ENCODE data around the gene GFOD2. TPM values are rescaled to one million over a fixed set of nuclear protein-coding genes. Genes with fewer than 3 reads are reported as not detected.
"Not testable (repeated sequence)": the region's sequence is repeated elsewhere in the genome, so short reads cannot be mapped to it uniquely, and the experiment has no call there.

Gene GFOD2
- polyA plus RNA-seq, 3 donors: 3.7 to 9.4 (median 3.8) TPM

GRCh38 chr16:67694611-67695010 is 24.5 kb downstream of the GFOD2 start:
- intact Hi-C loops (cut with micrococcal nuclease): no loop called here
- H3K9me3 ChIP-seq (replicated peaks in 1 of 2; ENCODE audit: control insufficient read depth in 1 of 2, insufficient read depth in 1 of 2, low read length in 2 of 2): peaks cover 0 to 8% of the 10 kb centered on the region in 2 donors
- no peaks in the 10 kb centered on the region for H3K27me3 ChIP-seq (ENCODE audit: control insufficient read depth in 2 of 2, insufficient read depth in 2 of 2, low read length in 2 of 2)
- peaks cover 3 to 18% of the 10 kb centered on the region in 2 donors for H3K4me1 ChIP-seq (ENCODE audit: control insufficient read depth in 1 of 2, insufficient read depth in 2 of 2, low read length in 2 of 2)
- H3K36me3 ChIP-seq (replicated peaks in 1 of 2; ENCODE audit: control insufficient read depth in 1 of 2, insufficient read depth in 2 of 2, low read length in 2 of 2): no peaks in the 10 kb centered on the region
- H3K27ac ChIP-seq (ENCODE audit: low read depth in 1 of 2, low read length in 2 of 2): no peak overlapping the region
- no peaks in the 10 kb centered on the region for H4K20me1 ChIP-seq (ENCODE audit: insufficient read depth, low read length)
- TF ChIP-seq CTCF (IDR thresholded peaks at IDR 0.05): no peak
- H2AFZ ChIP-seq (ENCODE audit: insufficient read depth, low read depth, low read length, poor library complexity, severe bottlenecking): no peak overlapping the region
- Mint-ChIP-seq H3K27me3 (ENCODE audit: low read depth in 3 of 3) (no peaks in the 10 kb centered on the region), H3K27ac (no peak overlapping the region), H3K36me3 (peaks cover 17 to 23% of the 10 kb centered on the region in 2 donors), H3K9me3 (peaks cover 0 to 10% (median 4%) of the 10 kb centered on the region in 7 donors), H3K4me1 (peaks cover 32% of the 10 kb centered on the region), H3K4me3 (no peak overlapping the region)
- no peaks in the 10 kb centered on the region for H3K79me2 ChIP-seq (ENCODE audit: insufficient read depth, low read length)
- H3K4me3 ChIP-seq (replicated peaks in 1 of 3; ENCODE audit: low read depth in 2 of 3, low read length in 3 of 3): no peak overlapping the region
- DNase-seq: no peak
- WGBS (ENCODE audit: insufficient coverage): 80% methylated on average over 1 of the region's 2 CpGs
- H3K9ac ChIP-seq (ENCODE audit: insufficient read depth, low read length, poor library complexity, severe bottlenecking): no peak overlapping the region
- H3K4me2 ChIP-seq (replicated peaks; ENCODE audit: extremely low read depth, low read length, poor library complexity, severe bottlenecking): no peak overlapping the region

GRCh38 chr16:67693517-67694285 is 25.4 kb downstream of the GFOD2 start:
- H3K4me3 Mint-ChIP-seq; H3K36me3 ChIP-seq (replicated peaks in 1 of 2; ENCODE audit: control insufficient read depth in 1 of 2, insufficient read depth in 2 of 2, low read length in 2 of 2): not testable (repeated sequence)
- WGBS (ENCODE audit: insufficient coverage): 83% methylated on average over 5 of the region's 8 CpGs

More at GRCh38 chr16:67693517-67694285, 25.4 kb downstream of the GFOD2 start:
- peaks cover 3 to 18% of the 10 kb centered on the region in 2 donors for H3K4me1 ChIP-seq (ENCODE audit: control insufficient read depth in 1 of 2, insufficient read depth in 2 of 2, low read length in 2 of 2)
- peaks cover 16% of the 10 kb centered on the region in 2 donors for H3K36me3 Mint-ChIP-seq
- peak overlapping the region; percentile 4 for H3K9ac ChIP-seq (ENCODE audit: insufficient read depth, low read length, poor library complexity, severe bottlenecking)
- H3K27ac ChIP-seq (ENCODE audit: low read depth in 1 of 2, low read length in 2 of 2); H3K4me3 ChIP-seq (replicated peaks in 1 of 3; ENCODE audit: low read depth in 2 of 3, low read length in 3 of 3); H3K4me2 ChIP-seq (replicated peaks; ENCODE audit: extremely low read depth, low read length, poor library complexity, severe bottlenecking); H3K27me3 ChIP-seq (ENCODE audit: control insufficient read depth in 2 of 2, insufficient read depth in 2 of 2, low read length in 2 of 2); DNase-seq; H3K9me3 Mint-ChIP-seq; H3K79me2 ChIP-seq (ENCODE audit: insufficient read depth, low read length); H4K20me1 ChIP-seq (ENCODE audit: insufficient read depth, low read length); intact Hi-C loops (cut with micrococcal nuclease); H2AFZ ChIP-seq (ENCODE audit: insufficient read depth, low read depth, low read length, poor library complexity, severe bottlenecking); H3K27me3 Mint-ChIP-seq (ENCODE audit: low read depth in 3 of 3); H3K9me3 ChIP-seq (replicated peaks in 1 of 2; ENCODE audit: control insufficient read depth in 1 of 2, insufficient read depth in 1 of 2, low read length in 2 of 2): not testable (repeated sequence)
- H3K4me1 Mint-ChIP-seq: peaks cover 32% of the 10 kb centered on the region
- peak overlapping the region in 2 of 7 donors; percentile 35 to 45 for H3K27ac Mint-ChIP-seq
